ENCODE data around the gene SLC43A1.

DNA sequence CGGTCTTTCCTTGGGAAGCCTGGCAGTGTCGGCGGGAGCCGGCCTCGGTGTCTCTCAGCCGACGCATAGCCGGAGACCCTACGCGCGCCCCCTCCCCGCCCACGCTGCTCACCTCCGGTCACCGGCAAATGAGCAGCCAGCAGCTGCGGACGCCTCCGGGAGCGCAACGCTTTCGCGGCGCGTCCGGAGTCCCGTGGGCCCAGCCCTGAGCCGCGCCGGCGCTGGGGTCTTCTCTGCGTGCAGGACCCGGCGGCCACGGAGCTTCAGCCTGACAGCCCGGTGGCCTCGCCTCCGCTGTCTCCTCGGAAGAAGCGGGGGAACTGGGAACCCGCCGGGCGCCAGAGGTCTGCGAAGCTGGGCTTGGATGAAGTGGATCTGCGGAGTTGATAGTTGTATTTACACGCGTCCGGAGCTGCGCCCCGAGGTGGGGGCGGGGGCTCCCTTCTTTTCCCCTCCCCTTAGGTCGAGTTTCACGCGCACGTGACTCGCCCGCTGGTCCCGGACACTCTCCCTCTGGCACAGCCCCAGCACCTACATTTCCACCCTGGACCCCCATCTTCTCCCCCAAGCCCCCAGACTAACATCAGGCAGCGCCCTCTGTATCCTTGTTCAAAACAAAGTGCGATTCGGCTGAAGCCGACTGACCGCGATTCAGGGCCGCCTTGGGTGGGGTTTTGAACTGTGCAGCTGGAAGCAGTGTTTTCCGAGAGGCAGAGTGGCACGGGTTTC is at the start of gene SLC43A1:
- TF ChIP-seq POLR2A (IDR thresholded peaks at IDR 0.05): peak; percentile 46 to 54
- TF ChIP-seq, protein P1, sequence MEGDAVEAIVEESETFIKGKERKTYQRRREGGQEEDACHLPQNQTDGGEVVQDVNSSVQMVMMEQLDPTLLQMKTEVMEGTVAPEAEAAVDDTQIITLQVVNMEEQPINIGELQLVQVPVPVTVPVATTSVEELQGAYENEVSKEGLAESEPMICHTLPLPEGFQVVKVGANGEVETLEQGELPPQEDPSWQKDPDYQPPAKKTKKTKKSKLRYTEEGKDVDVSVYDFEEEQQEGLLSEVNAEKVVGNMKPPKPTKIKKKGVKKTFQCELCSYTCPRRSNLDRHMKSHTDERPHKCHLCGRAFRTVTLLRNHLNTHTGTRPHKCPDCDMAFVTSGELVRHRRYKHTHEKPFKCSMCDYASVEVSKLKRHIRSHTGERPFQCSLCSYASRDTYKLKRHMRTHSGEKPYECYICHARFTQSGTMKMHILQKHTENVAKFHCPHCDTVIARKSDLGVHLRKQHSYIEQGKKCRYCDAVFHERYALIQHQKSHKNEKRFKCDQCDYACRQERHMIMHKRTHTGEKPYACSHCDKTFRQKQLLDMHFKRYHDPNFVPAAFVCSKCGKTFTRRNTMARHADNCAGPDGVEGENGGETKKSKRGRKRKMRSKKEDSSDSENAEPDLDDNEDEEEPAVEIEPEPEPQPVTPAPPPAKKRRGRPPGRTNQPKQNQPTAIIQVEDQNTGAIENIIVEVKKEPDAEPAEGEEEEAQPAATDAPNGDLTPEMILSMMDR (IDR thresholded peaks at IDR 0.05 in 4 of 5, conservative IDR thresholded peaks at IDR 0.05 in 1 of 5): no peak
